Endodermal cell (in vitro differentiated cells): ENCODE results near the gene SLAMF6. TPM values are rescaled to one million over a fixed set of nuclear protein-coding genes. Genes with fewer than 3 reads are reported as not detected.
"Not testable (repeated sequence)": the region's sequence is repeated elsewhere in the genome, so short reads cannot be mapped to it uniquely, and the experiment has no call there.

Experiments used
- DNase-seq: peaks from one replicate; pipeline ENCODE4 v3.0.0-alpha.2; 2017
- H3K27ac ChIP-seq: 2 replicates; pipeline ENCODE4 v1.5.1; 2013; ENCODE audit warnings: mild to moderate bottlenecking, low read depth, low read length, moderate library complexity
- H3K27me3 ChIP-seq: 2 replicates; pipeline ENCODE4 v1.6.1; 2013; ENCODE audit warnings: mild to moderate bottlenecking, low read length, moderate library complexity; ENCODE audit not compliant: insufficient read depth, control insufficient read depth, poor library complexity, severe bottlenecking
- H3K36me3 ChIP-seq: 2 replicates; pipeline ENCODE4 v1.7.0; 2013; ENCODE audit warnings: mild to moderate bottlenecking, low read length, moderate library complexity; ENCODE audit not compliant: control insufficient read depth, insufficient read depth
- H3K4me1 ChIP-seq: one replicate; pipeline ENCODE4 v1.7.0; 2013; ENCODE audit warnings: low read length; ENCODE audit not compliant: control insufficient read depth, insufficient read depth
- H3K4me3 ChIP-seq: 2 replicates; pipeline ENCODE4 v1.5.1; 2013; ENCODE audit warnings: mild to moderate bottlenecking, low read length, moderate library complexity
- H3K9ac ChIP-seq: 2 replicates; pipeline ENCODE4 v1.6.1; 2013; ENCODE audit warnings: mild to moderate bottlenecking, low read length, moderate library complexity; ENCODE audit not compliant: poor library complexity, severe bottlenecking; ENCODE audit errors: extremely low read depth
- H3K9me3 ChIP-seq: 2 replicates; pipeline ENCODE4 v1.6.1; 2013; ENCODE audit warnings: mild to moderate bottlenecking, low read length, moderate library complexity; ENCODE audit not compliant: control insufficient read depth
- H3K27ac Mint-ChIP-seq: 2 replicates; pipeline ENCODE4 v1.8.0; 2020; ENCODE audit warnings: mixed read lengths
- H3K27me3 Mint-ChIP-seq: 2 replicates; pipeline ENCODE4 v1.8.0; 2021; ENCODE audit warnings: mild to moderate bottlenecking, mixed read lengths; ENCODE audit not compliant: insufficient read depth
- H3K36me3 Mint-ChIP-seq: 2 replicates; pipeline ENCODE4 v1.8.0; 2020; ENCODE audit warnings: low read depth, mixed read lengths
- H3K4me1 Mint-ChIP-seq: 2 replicates; pipeline ENCODE4 v1.8.0; 2020; ENCODE audit warnings: mixed read lengths
- H3K4me3 Mint-ChIP-seq: 2 replicates; pipeline ENCODE4 v1.8.0; 2020; ENCODE audit warnings: mild to moderate bottlenecking, moderate library complexity, mixed read lengths
- H3K9me3 Mint-ChIP-seq: 2 replicates; pipeline ENCODE4 v1.8.0; 2020; ENCODE audit warnings: mild to moderate bottlenecking, mixed read lengths
- CTCF ChIP-seq: fragments of 200-600 bp; sonication (generic); conservative IDR thresholded peaks from 2 replicates; pipeline ENCODE4 v1.5.0; 2021; ENCODE audit warnings: antibody characterized with exemption, mild to moderate bottlenecking
- WGBS, 2 experiments: methylation state at CpG; one replicate each; pipeline versions ENCODE4 v1.1.5 to v1.1.7; 2013; ENCODE audit warnings: missing lambda C conversion rate in 2 of 2, mixed read lengths in 1 of 2; ENCODE audit not compliant: insufficient coverage in 1 of 2, insufficient read length in 1 of 2; 5-methylcytosine and 5-hydroxymethylcytosine counted together
- total RNA-seq, 2 donors: library from RNA; stranded (reverse); fragmentation: NEBNext Ultra II Directional in 1 of 2; extraction: Animal tissue kit (Norgen Biotek cat#: 25700) in 1 of 2; gene quantifications; 2 replicates in 1 of 2; 3 replicates in 1 of 2; pipeline ENCODE4 v1.2.1, GENCODE V29; 2021

SLAMF6 gene
- total RNA-seq, 2 donors from 2014 or later: not detected

GRCh38 chr1:160503087-160503486 lies 20.0 kb downstream of the SLAMF6 start:
- no peak for DNase-seq

DNA sequence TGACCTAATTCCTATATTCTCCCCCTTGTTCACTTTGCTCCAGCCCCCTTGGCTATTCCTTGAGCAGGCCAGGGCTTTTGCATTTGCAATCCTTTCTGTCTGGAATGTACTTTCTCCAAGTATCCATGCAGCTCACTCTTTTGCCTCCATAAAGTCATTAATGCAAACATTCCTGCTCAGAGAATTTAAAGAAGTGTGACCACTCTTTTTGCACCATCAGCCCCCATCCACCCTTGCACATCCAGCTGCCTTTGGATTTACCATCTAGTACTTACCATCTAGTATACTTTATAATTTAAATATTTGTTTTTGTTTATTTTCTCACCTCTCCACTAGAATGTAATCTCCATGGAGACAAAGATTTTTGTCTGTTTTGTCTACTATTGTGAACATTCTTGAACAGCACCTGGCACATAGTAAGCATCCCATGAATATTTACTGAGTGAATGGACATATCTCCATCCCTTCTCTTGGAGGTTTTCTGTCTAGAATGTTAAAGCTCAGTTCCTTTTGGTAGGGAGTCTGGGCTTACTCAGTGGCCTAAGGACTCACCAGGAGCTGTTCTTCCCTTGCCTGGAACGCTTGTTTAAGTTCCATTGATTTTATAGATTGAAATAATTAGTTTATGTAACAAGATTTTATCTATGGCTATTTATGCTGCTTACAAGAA lies 22.6 kb downstream of the SLAMF6 start:
- no peak overlapping the region for H3K27ac ChIP-seq
- H3K4me3 Mint-ChIP-seq: no peak overlapping the region
- no peaks in the 10 kb centered on the region for H3K36me3 Mint-ChIP-seq
- no peak for TF ChIP-seq CTCF
- peaks cover 17% of the 10 kb centered on the region for H3K9me3 Mint-ChIP-seq
- H3K4me1 ChIP-seq: no peaks in the 10 kb centered on the region
- H3K4me1 Mint-ChIP-seq: no peaks in the 10 kb centered on the region
- no peak overlapping the region for H3K4me3 ChIP-seq
- H3K9ac ChIP-seq: no peak overlapping the region
- H3K36me3 ChIP-seq: no peaks in the 10 kb centered on the region
- 82% methylated on average over 1 of the region's 1 CpG; no CpG with 5 or more reads in 1 of the 2 experiments for WGBS, 2 experiments
- peaks cover 9% of the 10 kb centered on the region for H3K9me3 ChIP-seq
- H3K27ac Mint-ChIP-seq: no peak overlapping the region
- H3K27me3 Mint-ChIP-seq: no peaks in the 10 kb centered on the region
- no peak for DNase-seq
- H3K27me3 ChIP-seq: no peaks in the 10 kb centered on the region

More at GRCh38 chr1:160503087-160503486, 20.0 kb downstream of the SLAMF6 start:
- Histone ChIP-seq H3K9ac (no peak overlapping the region), H3K36me3 (no peaks in the 10 kb centered on the region), H3K9me3 (peaks cover 16% of the 10 kb centered on the region), H3K4me1 (no peaks in the 10 kb centered on the region), H3K4me3 (no peak overlapping the region), H3K27ac (no peak overlapping the region), H3K27me3 (no peaks in the 10 kb centered on the region)
- no peak for TF ChIP-seq CTCF
- Mint-ChIP-seq H3K36me3 (no peaks in the 10 kb centered on the region), H3K4me3 (no peak overlapping the region), H3K9me3 (peaks cover 27% of the 10 kb centered on the region), H3K27me3 (no peaks in the 10 kb centered on the region), H3K27ac (no peak overlapping the region), H3K4me1 (no peaks in the 10 kb centered on the region)
- WGBS, 2 experiments: 96 to 100% methylated on average over 5 to 6 of the region's 6 CpGs

- Histone ChIP-seq H3K27me3 (no peaks in the 10 kb centered on the region), H3K9ac (no peak overlapping the region), H3K36me3 (no peaks in the 10 kb centered on the region), H3K9me3 (peaks cover 9% of the 10 kb centered on the region), H3K27ac (no peak overlapping the region), H3K4me3 (no peak overlapping the region), H3K4me1 (no peaks in the 10 kb centered on the region)
- 100% methylated on average over 1 of the region's 1 CpG for WGBS, 2 experiments
- Mint-ChIP-seq H3K36me3 (no peaks in the 10 kb centered on the region), H3K9me3 (peaks cover 17% of the 10 kb centered on the region), H3K4me3 (no peak overlapping the region), H3K27ac (no peak overlapping the region), H3K27me3 (no peaks in the 10 kb centered on the region), H3K4me1 (no peaks in the 10 kb centered on the region)
- TF ChIP-seq CTCF: no peak
- no peak for DNase-seq
These were observed 23.4 kb downstream of the SLAMF6 start for GRCh38 chr1:160499631-160500030.

- H3K4me3 Mint-ChIP-seq, H3K4me1 ChIP-seq, H3K4me1 Mint-ChIP-seq, H3K36me3 ChIP-seq, H3K9ac ChIP-seq, H3K27ac ChIP-seq, H3K4me3 ChIP-seq, H3K27me3 ChIP-seq, H3K27ac Mint-ChIP-seq, H3K9me3 ChIP-seq, H3K36me3 Mint-ChIP-seq, DNase-seq, H3K27me3 Mint-ChIP-seq: not testable (repeated sequence)
- H3K9me3 Mint-ChIP-seq: peaks cover 17% of the 10 kb centered on the region
- 86 to 100% methylated on average over 1 to 3 of the region's 3 CpGs for WGBS, 2 experiments
These were observed 24.6 kb downstream of the SLAMF6 start for GRCh38 chr1:160498301-160499065.
